Measurements from ENCODE around the gene NET1.

Gene NET1

DNA sequence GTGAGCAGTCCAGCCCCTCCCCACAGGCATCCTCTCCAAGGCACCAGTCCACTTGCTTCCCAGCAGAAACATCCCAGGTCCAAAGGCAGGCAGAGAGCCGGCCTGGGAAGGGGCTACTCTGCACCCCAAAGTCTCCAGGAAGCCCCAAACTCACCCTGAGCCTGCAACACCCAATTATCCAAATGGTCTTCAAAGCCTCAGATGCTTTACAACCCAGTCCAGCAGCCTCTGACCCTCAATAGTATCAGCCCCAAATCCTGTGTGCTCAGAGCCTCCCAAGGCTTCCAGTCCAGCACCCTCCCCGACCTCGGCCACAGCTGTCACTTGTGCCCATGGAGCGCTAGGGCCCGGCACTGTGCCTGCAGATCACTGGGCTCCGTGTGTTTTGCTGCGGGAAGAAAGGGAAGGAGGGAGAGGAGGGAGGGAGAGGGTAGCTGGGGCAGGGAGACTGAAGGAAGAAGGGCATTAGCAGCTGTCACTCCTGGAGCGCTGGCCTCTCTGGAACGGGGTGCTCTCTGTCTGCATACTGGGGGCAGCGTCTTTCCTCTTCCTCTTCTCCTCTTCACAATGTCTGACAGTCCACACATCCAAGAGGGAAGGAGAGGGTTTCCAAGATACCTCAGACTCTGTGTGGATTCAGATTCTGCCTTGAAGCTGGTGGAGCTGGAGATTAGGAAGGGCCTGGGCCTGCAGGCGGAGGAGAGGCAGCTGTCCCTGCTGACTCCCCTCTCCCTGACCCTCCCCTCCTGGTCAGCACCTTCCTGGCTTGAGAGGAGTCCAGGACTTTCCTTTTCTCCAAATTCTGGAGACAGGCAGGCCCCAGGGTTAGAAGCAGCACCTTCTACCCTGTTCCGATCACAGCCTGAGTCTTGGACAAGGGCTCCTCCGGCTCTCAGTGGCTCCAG lies 73.8 kb downstream of the NET1 start:
- no peak for DNase-seq

DNA sequence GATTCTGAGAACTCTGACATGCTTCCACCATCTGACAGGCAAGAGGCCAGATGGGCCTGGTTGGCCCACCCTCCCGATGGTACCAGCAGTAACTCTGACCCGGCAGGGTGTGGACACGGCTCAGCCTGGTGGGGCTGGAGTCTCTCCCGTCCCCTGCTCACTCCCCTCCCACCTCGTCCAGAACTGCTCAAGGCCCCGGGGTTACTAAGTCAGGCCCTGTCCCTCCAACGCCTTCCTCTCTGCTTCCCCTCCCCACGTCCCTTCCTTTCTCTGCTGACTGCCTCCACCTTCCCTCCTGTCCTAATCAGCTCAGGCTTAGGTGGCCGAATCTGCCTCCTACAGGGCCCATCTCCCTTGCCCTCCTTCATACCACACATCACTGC lies 74.5 kb downstream of the NET1 start:
- DNase-seq, result no peak

- no peak for DNase-seq
Observed at GRCh38 chr10:5488272-5489161, 76.2 kb downstream of the NET1 start.

DNA sequence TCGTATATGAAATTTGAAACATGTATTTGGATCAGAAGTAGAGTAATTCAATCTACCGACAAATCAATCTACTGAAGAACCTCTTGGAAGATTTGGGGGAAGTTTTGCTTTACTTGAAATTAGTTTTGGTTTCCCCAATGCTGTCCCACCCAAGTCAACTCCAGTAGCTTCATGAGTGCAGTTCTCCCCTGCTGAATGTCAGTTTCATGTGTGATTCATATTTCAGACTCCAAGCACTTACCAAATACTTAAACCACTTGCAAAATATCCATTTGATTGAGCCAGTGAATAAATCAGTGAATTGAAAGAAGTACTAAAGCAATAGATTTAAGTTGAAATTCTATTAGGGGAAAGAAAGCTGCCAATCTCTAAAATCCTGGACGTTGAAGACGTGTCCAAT lies 77.7 kb downstream of the NET1 start:
- DNase-seq, result no peak

DNA sequence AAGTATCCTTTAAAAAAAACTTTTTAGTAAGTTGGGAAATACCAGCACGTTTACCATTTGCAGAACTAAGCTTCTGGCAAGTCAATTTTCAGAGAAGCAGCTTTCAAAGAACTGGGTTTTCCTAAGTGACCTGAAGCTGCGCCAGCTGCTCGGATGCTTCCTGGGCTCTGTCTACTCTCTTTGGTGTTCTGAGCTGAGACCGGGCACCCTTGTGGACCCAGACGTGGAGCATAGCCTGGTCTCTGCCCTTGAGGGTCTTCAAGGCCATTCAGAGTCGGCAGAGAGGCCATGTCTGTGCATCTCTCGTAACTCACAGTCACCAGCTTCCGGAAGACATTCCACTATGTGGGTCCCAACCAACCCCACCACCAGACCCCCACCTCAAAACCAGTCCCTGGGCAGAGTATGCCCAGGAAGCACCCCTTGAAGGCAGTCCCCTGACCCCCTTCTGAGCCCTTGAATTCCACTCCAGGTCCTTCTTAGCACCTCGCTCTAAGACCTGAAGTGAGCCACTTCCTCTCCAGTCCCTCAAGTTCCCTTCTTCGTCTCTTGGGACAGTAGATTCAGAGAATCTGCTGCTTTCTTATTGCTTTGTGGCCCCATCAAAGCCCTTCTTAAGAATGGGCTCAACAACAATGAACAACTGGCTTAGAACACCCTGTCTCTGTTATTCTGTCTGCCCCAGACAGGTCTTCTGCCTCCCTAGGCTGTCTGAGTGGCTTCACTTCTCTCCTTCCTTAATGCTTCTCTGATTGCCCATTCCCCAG lies 78.5 kb downstream of the NET1 start:
- DNase-seq, result no peak

GRCh38 chr10:5491477-5491876 lies 79.1 kb downstream of the NET1 start:
- no peak for DNase-seq

GRCh38 chr10:5492322-5492855 lies 80.0 kb downstream of the NET1 start:
- no peak for DNase-seq

DNA sequence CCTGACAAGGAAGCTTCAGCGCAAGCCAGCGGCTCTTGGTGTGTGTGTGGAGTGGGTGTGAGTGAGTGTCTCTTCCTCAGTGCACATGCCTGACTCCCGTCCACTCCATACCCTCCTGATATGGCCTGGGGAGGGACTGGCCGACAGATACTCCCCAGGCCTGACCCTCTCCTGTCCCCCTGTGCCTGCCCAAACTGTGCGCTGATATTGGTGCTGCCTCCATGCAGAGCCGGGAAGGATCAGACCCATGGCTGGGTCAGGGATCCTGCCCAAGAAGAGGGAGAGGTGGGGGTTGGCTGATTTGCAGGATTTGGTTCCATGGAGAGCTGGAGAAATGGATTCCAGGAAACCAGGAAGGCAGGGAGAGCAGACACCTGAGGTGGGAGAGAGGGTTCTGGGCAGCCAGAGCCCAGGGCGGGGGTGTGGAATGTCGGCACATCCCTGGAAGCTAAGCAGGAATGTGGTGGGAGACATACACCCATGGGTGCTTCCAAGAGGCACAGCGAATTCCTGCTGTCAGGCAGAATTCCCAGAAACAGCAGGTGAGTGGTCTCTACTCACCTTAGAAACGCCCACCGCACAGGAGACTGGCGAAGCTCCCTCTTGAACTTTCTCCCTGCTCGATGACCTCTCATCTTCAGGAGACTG lies 80.7 kb downstream of the NET1 start:
- no peak for DNase-seq

GRCh38 chr10:5493691-5494090 lies 81.3 kb downstream of the NET1 start:
- DNase-seq, result no peak

DNA sequence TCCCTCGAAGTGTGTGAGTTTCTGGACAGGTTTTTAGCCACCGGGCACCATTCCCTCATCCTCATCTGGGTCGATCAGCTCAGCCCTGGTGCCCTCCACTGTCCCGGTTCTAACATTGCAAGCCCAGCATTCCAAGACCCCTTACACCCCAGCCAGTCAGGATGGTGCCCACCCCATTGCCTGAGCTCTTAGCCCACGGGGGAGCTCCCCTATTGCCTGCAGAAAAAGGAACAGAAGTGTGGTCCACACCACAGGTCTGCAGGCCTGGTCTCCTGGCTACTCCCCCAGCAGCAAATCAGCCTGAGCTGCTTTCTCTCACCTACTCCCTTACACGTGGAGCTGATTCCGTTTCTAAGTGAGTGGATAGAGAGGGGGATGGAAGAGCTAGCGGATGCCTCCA lies 82.3 kb downstream of the NET1 start:
- DNase-seq, result no peak

DNA sequence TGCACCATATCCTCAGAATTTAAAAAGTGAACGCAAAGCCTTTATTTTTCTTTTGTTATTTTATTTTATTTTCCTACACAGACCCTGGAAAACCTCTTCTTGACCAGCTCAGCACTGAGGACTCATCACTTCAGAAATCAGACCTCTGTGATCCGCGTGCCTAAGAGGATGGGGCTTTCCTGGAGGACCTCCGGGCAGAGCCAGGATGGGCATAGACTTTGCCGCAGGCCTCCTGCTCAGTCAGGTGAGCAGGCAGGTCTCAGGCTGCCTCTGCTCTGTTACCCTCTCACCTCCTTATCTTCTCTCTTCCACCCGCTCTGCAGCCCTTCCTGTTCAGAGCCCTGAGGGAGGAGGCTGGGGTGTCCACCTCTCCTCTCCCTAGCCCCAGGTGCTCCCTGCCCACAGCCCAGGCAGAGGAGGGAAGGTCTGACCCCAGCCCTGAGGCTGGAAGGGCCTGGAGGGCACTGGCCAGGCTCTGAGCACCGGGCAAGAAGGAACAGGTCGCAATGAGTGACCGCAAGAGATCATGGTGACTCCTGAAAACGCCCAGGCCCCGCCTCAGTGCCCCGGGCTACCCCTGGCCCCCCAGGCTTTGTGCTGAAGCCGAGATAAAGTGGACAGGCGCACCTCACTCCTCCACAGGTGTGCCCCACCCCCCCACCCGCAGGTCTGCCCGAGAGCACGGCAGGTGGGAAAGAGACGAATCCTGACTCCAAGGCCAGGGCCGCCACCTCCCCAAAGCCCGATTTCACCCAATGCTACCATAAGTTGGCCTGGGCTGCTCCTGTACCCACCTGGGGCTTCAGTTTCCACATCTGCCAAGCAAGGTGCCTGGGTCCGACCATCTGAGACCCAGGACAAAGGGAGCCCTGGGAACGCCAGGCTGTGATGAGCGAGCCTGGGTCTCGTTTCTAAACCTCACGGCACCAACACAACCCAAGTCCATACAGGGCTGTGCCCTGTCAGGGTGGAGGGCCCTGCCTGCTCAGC lies 84.2 kb downstream of the NET1 start:
- DNase-seq, result no peak

- DNase-seq, result no peak
Observed at GRCh38 chr10:5497289-5497688, 84.9 kb downstream of the NET1 start.

DNA sequence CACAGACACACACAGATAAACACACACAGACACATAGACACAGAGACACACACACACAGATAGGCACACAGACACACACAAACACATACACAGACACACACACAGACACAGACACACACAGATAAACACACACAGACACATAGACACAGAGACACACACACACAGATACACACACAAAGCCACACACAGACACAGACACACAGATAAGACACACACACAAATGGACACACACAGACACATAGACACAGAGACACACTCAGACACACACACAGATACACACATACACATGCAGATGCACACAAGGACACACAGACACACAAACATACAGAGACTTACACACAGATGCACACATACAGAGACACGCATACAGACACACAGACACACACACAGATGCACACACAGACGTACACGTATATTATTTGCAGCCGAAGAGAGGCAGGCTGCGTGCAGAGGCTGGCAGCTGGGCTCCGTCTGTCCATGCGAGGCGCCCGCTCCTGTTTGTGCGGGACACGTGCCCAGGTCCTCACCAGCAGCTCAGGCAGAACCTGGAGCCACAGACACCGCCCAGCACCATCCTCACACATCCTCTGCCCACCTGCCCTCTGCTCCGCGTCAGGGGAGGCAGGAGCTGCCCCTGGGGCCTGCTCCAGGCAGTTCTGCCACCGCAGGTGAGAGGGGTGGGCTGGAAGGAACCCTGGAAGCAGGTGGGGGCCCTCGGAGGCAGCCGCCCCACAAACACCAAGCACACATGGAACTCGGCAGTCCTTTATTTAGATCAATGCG lies 85.8 kb downstream of the NET1 start:
- DNase-seq, result no peak

DNA sequence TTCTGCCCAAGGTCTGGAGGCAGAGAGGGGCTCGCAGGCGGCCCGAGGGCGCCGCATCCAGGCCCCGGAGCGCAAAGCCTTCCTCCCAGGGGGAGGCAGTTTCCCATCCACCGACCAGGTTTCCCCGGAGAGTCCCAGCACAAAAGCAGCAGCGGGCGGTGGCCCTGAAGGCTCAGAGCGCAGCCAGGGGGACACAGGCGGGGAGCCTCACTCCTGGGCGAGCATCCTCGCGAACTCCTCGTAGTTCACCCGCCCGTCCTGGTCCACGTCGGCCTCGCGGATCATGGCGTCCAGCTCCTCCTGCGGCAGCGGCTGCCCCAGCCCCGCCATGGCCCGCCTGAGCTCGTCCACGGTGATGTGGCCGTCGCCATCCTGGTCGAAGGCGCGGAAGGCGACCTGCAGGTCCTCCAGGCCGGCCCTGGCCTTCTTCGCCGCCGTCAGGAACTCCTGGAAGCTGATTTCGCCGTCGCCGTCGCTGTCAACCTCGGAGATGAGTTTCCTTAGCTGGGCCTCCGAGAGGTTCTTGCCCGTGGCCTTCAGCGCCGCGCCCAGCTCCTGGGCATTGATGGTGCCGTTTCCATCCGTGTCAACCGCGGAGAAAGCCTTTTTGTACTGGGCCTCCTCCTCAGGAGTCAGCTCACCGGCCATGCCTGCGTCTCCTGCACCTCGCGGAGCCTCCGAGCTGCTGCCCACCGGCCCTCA lies 86.6 kb downstream of the NET1 start:
- DNase-seq, result no peak

DNA sequence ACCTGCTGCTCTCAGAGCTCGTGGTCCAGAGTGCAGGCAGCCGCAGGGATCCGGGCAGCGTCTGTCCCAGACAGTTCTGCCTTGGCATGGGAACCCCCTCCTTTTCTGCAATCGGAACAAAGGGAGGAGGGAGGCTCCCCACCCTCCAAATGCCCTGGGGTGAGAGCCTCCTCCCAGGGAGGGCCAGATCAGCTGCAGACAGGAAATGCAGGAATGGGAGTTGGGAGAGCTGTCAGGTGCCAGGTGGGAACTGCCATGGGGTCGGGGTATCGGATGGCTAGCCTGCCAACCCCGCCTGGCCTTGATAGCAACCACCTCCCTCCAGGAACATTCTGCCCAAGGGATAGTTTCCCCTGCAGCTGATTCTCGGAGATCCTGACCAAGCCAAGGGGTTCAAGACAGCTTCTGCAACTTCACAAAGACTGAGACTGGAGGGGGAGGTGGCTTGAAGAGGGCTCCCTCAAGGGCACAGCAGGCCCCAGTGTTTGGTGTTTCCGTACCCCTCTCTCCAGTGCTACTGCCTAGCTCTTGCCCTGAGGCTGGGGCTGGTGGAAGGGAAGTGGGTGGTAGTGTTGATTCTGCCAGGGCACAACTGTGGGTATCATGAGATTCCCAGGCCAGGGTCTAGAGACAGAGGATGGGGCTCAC lies 87.3 kb downstream of the NET1 start, which contains the start of gene CALML5:
Gene CALML5, minus strand, starts transcription at position 78 of the 648 bp plus-strand sequence. CDS start 132 bp downstream, outside the sequence.
- no peak for DNase-seq

DNA sequence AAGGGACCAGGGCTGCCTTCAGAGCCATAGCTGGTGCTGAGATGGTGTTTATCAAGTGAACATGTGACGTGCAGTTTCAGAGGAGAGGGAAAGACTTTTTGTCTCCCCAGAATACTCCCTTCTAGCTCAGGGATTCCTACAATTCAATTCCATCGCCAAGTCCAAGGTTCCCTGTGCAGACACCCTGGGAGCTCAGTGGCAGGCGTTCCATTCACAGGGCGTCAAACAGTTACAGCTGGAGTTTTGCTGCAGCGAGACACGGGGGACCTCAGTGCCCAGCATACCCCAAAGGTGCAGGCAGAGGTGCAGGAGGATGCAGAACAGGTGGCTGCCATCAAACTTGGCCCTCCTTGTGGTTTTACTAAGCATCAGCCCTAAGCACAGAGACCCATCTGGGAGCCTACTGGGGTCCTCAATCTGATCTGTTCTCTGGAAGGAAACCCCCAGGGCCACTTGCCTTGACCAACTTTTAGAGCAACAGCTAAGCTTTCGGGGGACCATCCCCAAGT lies 87.9 kb downstream of the NET1 start:
- no peak for DNase-seq

- DNase-seq, result no peak
Observed at GRCh38 chr10:5500910-5501309, 88.6 kb downstream of the NET1 start.

- no peak for DNase-seq
Observed at GRCh38 chr10:5502061-5502521, 89.7 kb downstream of the NET1 start.

Measured in NCI-H446 treated with DMSO at 0.1 percent for 48 hours (cell line).